CD4-positive, alpha-beta T cell (primary cell): Measurements from ENCODE around the gene IQSEC1. TPM values are rescaled to one million over a fixed set of nuclear protein-coding genes. Genes with fewer than 3 reads are reported as not detected.

Source experiments
- ATAC-seq: fragments of 200-7000 bp; cut with Tn5 transposase; one replicate; pipeline ENCODE4 v1.10.0; 2022; ENCODE audit warnings: mild to moderate bottlenecking; ENCODE audit not compliant: poor library complexity
- CTCF ChIA-PET: fragments of 350-600 bp; sonication (Branson Sonifier 250); formaldehyde crosslinking; loops from one replicate; lab custom pipeline; 2021; ENCODE audit warnings: antibody characterized with exemption, inconsistent platforms; lab: Charles Lee
- POLR2A ChIA-PET: fragments of 350-600 bp; sonication (Branson Sonifier 250); formaldehyde crosslinking; loops from one replicate; lab custom pipeline; 2021; ENCODE audit warnings: antibody characterized with exemption, inconsistent platforms; lab: Charles Lee
- DNase-seq, 14 experiments: peaks; one replicate each; pipeline ENCODE4 v3.0.0-alpha.2; 2013 to 2020; ENCODE audit warnings: mixed read lengths in 2 of 14
- H3K27ac ChIP-seq, 2 donors: one replicate each; pipeline versions ENCODE4 v1.5.1 to v1.7.0; 2013; ENCODE audit warnings: low read length in 2 of 2, low read depth in 1 of 2, mild to moderate bottlenecking in 1 of 2
- H3K27me3 ChIP-seq, 2 experiments: 1 replicate in 1 of 2; 2 replicates in 1 of 2; pipeline versions ENCODE4 v1.6.1 to v1.7.0; 2013; ENCODE audit warnings: low read length in 2 of 2, control low read depth in 1 of 2, mild to moderate bottlenecking in 1 of 2, moderate library complexity in 1 of 2; ENCODE audit not compliant: insufficient read depth in 2 of 2, control insufficient read depth in 1 of 2
- H3K36me3 ChIP-seq: one replicate; pipeline ENCODE4 v1.6.1; 2013; ENCODE audit warnings: low read length, control low read depth; ENCODE audit not compliant: insufficient read depth
- H3K4me1 ChIP-seq: one replicate; pipeline ENCODE4 v1.6.1; 2013; ENCODE audit warnings: low read length, control low read depth; ENCODE audit not compliant: insufficient read depth
- H3K4me3 ChIP-seq: one replicate; pipeline ENCODE4 v1.5.1; 2013; ENCODE audit warnings: mild to moderate bottlenecking, low read length, moderate library complexity
- H3K9me3 ChIP-seq, 2 experiments: 1 replicate in 1 of 2; 2 replicates in 1 of 2; pipeline versions ENCODE4 v1.6.1 to v1.7.0; 2013; ENCODE audit warnings: low read length in 2 of 2, mild to moderate bottlenecking in 2 of 2, control low read depth in 1 of 2, moderate library complexity in 1 of 2; ENCODE audit not compliant: control insufficient read depth in 1 of 2, insufficient read depth in 1 of 2
- H3K27ac Mint-ChIP-seq: one replicate; pipeline ENCODE4 v1.8.0; 2020; ENCODE audit warnings: mixed read lengths
- H3K27me3 Mint-ChIP-seq: one replicate; pipeline ENCODE4 v1.8.0; 2021; ENCODE audit warnings: mixed read lengths
- H3K36me3 Mint-ChIP-seq: one replicate; pipeline ENCODE4 v1.8.0; 2021; ENCODE audit warnings: low read depth, mixed read lengths
- H3K4me1 Mint-ChIP-seq: one replicate; pipeline ENCODE4 v1.8.0; 2021; ENCODE audit warnings: low read depth, mixed read lengths
- H3K4me3 Mint-ChIP-seq: one replicate; pipeline ENCODE4 v1.8.0; 2020; ENCODE audit warnings: mild to moderate bottlenecking, mixed read lengths
- H3K9me3 Mint-ChIP-seq: one replicate; pipeline ENCODE4 v1.8.0; 2020; ENCODE audit warnings: mixed read lengths
- CTCF ChIP-seq: fragments of 200-600 bp; IDR thresholded peaks from one replicate; pipeline ENCODE4 v1.8.0; 2022; ENCODE audit warnings: antibody characterized with exemption, mild to moderate bottlenecking
- intact Hi-C, 2 experiments: fragments of 100-400 bp; cut with DNase I in 1 of 2; cut with micrococcal nuclease in 1 of 2; formaldehyde crosslinking; loops; one replicate each; pipeline versions ENCODE4 v1.15.1 to v1.9.0; 2023 to 2025; cut with DNase I, micrococcal nuclease
- total RNA-seq, 174 experiments: library from RNA in 2 of 174; stranded (reverse) in 2 of 174; gene quantifications; one replicate each; pipeline ENCODE4 v1.2.3 and lab custom pipeline; 2021 to 2026

Gene IQSEC1
- total RNA-seq, 2 experiments from 2014 or later: 102 to 108 TPM

- intact Hi-C loops: loop anchor here in 1 of 2 experiments (10.0 kb wide), 1 partner anchor 779 kb away; no protein-coding TSS in a partner anchor
- Histone ChIP-seq H3K4me3 (no peak overlapping the region), H3K4me1 (peaks cover 8% of the 10 kb centered on the region), H3K9me3 (no peaks in the 10 kb centered on the region), H3K27me3 (peaks cover 0 to 3% of the 10 kb centered on the region in 2 experiments), H3K27ac (no peak overlapping the region), H3K36me3 (no peaks in the 10 kb centered on the region)
- Mint-ChIP-seq H3K4me3 (no peak overlapping the region), H3K9me3 (no peaks in the 10 kb centered on the region), H3K36me3 (no peaks in the 10 kb centered on the region), H3K27me3 (peaks cover 18% of the 10 kb centered on the region), H3K27ac (no peak overlapping the region), H3K4me1 (peaks cover 6% of the 10 kb centered on the region)
- no peak for ATAC-seq
- ChIA-PET POLR2A (no interaction called here), CTCF (no interaction called here)
- DNase-seq: no peak
- TF ChIP-seq CTCF: no peak
Observed at GRCh38 chr3:13095408-13095937, 22.2 kb upstream of the IQSEC1 start.

DNA sequence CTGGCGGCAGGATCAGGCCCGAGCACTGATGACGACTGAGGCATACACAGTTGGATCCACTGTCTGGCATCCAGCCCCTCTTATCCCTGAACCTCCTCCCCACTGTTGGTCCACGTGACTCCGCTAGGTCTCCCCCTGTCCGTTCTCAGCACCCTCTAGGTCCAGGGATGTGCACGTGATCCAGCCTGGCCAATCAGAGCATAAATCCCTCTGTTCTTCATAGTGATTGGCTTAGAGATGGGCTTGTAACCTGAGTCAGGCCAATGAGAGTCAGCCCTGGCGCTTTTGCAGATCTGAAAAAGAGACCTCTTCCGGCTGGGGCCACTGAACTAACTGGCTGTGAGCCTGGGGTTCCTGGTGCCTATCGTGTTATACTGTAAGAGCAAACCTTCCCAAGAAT lies 20.5 kb upstream of the IQSEC1 start:
- Mint-ChIP-seq H3K27ac (no peak overlapping the region), H3K36me3 (no peaks in the 10 kb centered on the region), H3K4me1 (peaks cover 6% of the 10 kb centered on the region), H3K4me3 (no peak overlapping the region), H3K9me3 (no peaks in the 10 kb centered on the region), H3K27me3 (peaks cover 18% of the 10 kb centered on the region)
- peaks cover 8% of the 10 kb centered on the region for H3K4me1 ChIP-seq
- H3K27ac ChIP-seq: no peak overlapping the region
- H3K4me3 ChIP-seq: no peak overlapping the region
- DNase-seq (no peak), ATAC-seq (no peak)
- intact Hi-C loops: loop anchor here (2.0 to 10.0 kb wide), 3 partner anchors 359 to 794 kb away; no protein-coding TSS in a partner anchor
- no peak for TF ChIP-seq CTCF
- no peaks in the 10 kb centered on the region for H3K9me3 ChIP-seq
- H3K27me3 ChIP-seq: peaks cover 0 to 3% of the 10 kb centered on the region in 2 experiments
- CTCF ChIA-PET: no interaction called here
- H3K36me3 ChIP-seq: no peaks in the 10 kb centered on the region
- POLR2A ChIA-PET: no interaction called here

DNA sequence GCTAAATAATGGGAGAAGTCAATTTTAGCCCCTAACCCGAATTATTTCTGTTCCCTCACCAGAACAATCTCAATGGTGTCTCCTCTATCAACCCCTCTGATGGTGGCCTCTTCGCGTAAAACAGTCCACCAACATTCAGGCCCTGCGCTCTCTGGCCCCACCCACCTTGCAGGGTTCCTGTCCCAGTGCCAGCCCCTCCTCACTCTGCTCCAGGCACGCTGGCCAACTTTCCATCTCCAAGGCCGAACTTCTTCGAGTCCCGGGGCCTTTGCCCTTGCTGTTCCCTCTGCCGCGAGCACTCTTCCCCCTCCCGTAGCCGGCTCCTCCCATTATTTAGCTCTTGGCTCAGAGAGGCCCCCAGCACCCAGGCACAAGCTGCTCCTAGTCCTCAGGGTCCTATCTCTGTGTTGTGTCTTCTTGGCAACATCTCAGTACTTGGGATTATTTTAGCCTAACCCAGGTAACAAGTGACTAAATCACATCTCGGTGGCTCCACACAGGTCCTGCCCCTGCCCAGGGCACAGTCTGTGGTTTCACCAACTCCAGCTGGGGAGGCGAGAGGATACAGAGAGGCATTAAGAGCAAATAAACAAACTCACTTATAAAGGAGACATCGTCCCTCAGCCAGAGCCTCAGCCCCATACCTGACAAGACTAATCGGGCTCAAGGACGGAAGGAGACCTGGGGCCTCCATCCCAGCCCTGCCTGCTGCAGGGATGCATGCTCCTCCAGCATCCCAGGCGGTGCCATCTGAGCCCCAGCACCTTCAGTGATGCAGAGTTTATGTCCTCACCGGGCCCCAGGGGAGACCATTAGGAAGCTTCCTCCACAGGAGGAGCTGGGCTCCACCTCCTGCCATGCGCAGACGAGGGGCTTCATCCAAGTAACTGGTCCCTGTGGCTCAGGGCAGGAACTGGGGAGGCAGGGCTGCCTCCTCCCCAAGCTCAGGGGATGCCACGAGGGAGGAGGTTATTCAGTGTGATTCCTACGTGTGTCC lies 19.7 kb upstream of the IQSEC1 start:
- H3K4me1 Mint-ChIP-seq: peaks cover 6% of the 10 kb centered on the region
- Histone ChIP-seq H3K27me3 (peaks cover 0 to 3% of the 10 kb centered on the region in 2 experiments), H3K9me3 (no peaks in the 10 kb centered on the region), H3K27ac (no peak overlapping the region), H3K36me3 (no peaks in the 10 kb centered on the region), H3K4me3 (no peak overlapping the region), H3K4me1 (peaks cover 8% of the 10 kb centered on the region)
- POLR2A ChIA-PET: interaction anchor here (0.9 to 1.0 kb wide), 4 partner anchors 9 to 556 kb away, joined by 3 to 4 read pairs (median 3); no protein-coding TSS in a partner anchor
- intact Hi-C loops: loop anchor here (1.0 to 10.0 kb wide), 7 partner anchors 359 to 794 kb away; no protein-coding TSS in a partner anchor
- H3K9me3 Mint-ChIP-seq: no peaks in the 10 kb centered on the region
- ATAC-seq (no peak), DNase-seq (no peak)
- TF ChIP-seq CTCF: no peak
- CTCF ChIA-PET: interaction anchor here (0.9 to 1.2 kb wide), 5 partner anchors 11 to 387 kb away, joined by 3 to 6 read pairs (median 3); partner anchors contain the start of gene HDAC11
- H3K36me3 Mint-ChIP-seq: no peaks in the 10 kb centered on the region
- H3K4me3 Mint-ChIP-seq: no peak overlapping the region
- no peak overlapping the region for H3K27ac Mint-ChIP-seq
- H3K27me3 Mint-ChIP-seq: peaks cover 18% of the 10 kb centered on the region
